ENCODE results near the gene GMPR. TPM values are rescaled to one million over a fixed set of nuclear protein-coding genes. Genes with fewer than 3 reads are reported as not detected.

The GMPR gene
- total RNA-seq, 2 experiments from 2014 or later: not detected

GRCh38 chr6:16320533-16321340 is 82.3 kb downstream of the GMPR start:
- Histone ChIP-seq H3K4me3 (ENCODE audit: low read depth, low read length, poor library complexity, severe bottlenecking) (no peak overlapping the region), H3K4me2 (ENCODE audit: low read length) (0 out of 2 replicates have a peak overlapping the region, but pooled peaks have one; percentile 28), H3K36me3 (ENCODE audit: insufficient read depth, low read length) (no peaks in the 10 kb centered on the region), H3K9me3 (ENCODE audit: low read length) (no peaks in the 10 kb centered on the region), H3K79me2 (ENCODE audit: insufficient read depth, low read depth, low read length) (no peaks in the 10 kb centered on the region), H3K27ac (ENCODE audit: low read depth, low read length, poor library complexity, severe bottlenecking) (no peak overlapping the region), H4K20me1 (ENCODE audit: insufficient read depth, low read length) (no peaks in the 10 kb centered on the region), H3K4me1 (ENCODE audit: insufficient read depth, low read length, poor library complexity, severe bottlenecking) (peaks cover 6% of the 10 kb centered on the region), H3K9me2 (ENCODE audit: insufficient read depth, low read length) (no peaks in the 10 kb centered on the region), H2AFZ (ENCODE audit: low read length) (peak overlapping the region; percentile 58; the same call in 1 of the 2 replicates)
- CTCF ChIA-PET (ENCODE audit: unreplicated experiment): no interaction called here
- TF ChIP-seq EZH2phosphoT487 (IDR thresholded peaks at IDR 0.05; ENCODE audit: borderline replicate concordance, low read depth, low read length) (no peak), CTCF (conservative IDR thresholded peaks at IDR 0.05; ENCODE audit: low read length) (no peak)
- no TSS peak for BruUV-seq (replicated peaks)
- no peak for DNase-seq (ENCODE audit: low spot score)
- intact Hi-C loops (cut with micrococcal nuclease; ENCODE audit: unreplicated experiment): no loop called here
- POLR2A ChIA-PET: no interaction called here

GRCh38 chr6:16321341-16321710 is 82.9 kb downstream of the GMPR start:
- Histone ChIP-seq H3K4me2 (ENCODE audit: low read length) (no peak overlapping the region), H3K9me2 (ENCODE audit: insufficient read depth, low read length) (no peaks in the 10 kb centered on the region), H2AFZ (ENCODE audit: low read length) (no peak overlapping the region), H3K4me3 (ENCODE audit: low read depth, low read length, poor library complexity, severe bottlenecking) (no peak overlapping the region), H3K36me3 (ENCODE audit: insufficient read depth, low read length) (no peaks in the 10 kb centered on the region), H4K20me1 (ENCODE audit: insufficient read depth, low read length) (no peaks in the 10 kb centered on the region), H3K27ac (ENCODE audit: low read depth, low read length, poor library complexity, severe bottlenecking) (no peak overlapping the region), H3K4me1 (ENCODE audit: insufficient read depth, low read length, poor library complexity, severe bottlenecking) (peaks cover 6% of the 10 kb centered on the region), H3K9me3 (ENCODE audit: low read length) (no peaks in the 10 kb centered on the region), H3K79me2 (ENCODE audit: insufficient read depth, low read depth, low read length) (no peaks in the 10 kb centered on the region)
- intact Hi-C loops (cut with micrococcal nuclease; ENCODE audit: unreplicated experiment): no loop called here
- ChIA-PET CTCF (ENCODE audit: unreplicated experiment) (no interaction called here), POLR2A (no interaction called here)
- TF ChIP-seq EZH2phosphoT487 (IDR thresholded peaks at IDR 0.05; ENCODE audit: borderline replicate concordance, low read depth, low read length): no peak
- no peak for TF ChIP-seq CTCF (conservative IDR thresholded peaks at IDR 0.05; ENCODE audit: low read length)
- no peak for DNase-seq (ENCODE audit: low spot score)
- BruUV-seq (replicated peaks): no TSS peak

- H3K36me3 ChIP-seq (ENCODE audit: insufficient read depth, low read length): no peaks in the 10 kb centered on the region
- H4K20me1 ChIP-seq (ENCODE audit: insufficient read depth, low read length): no peaks in the 10 kb centered on the region
- no peak overlapping the region for H2AFZ ChIP-seq (ENCODE audit: low read length)
- DNase-seq (ENCODE audit: low spot score): no peak
- BruUV-seq (replicated peaks): no TSS peak
- H3K9me3 ChIP-seq (ENCODE audit: low read length): no peaks in the 10 kb centered on the region
- no peak for TF ChIP-seq EZH2phosphoT487 (IDR thresholded peaks at IDR 0.05; ENCODE audit: borderline replicate concordance, low read depth, low read length)
- TF ChIP-seq CTCF (conservative IDR thresholded peaks at IDR 0.05; ENCODE audit: low read length): no peak
- H3K4me2 ChIP-seq (ENCODE audit: low read length): no peak overlapping the region
- H3K27ac ChIP-seq (ENCODE audit: low read depth, low read length, poor library complexity, severe bottlenecking): no peak overlapping the region
- ChIA-PET CTCF (ENCODE audit: unreplicated experiment) (no interaction called here), POLR2A (interaction anchor here (0.6 kb wide), 2 partner anchors 298 to 657 kb away, joined by 3 read pairs; no protein-coding TSS in a partner anchor)
- H3K4me3 ChIP-seq (ENCODE audit: low read depth, low read length, poor library complexity, severe bottlenecking): no peak overlapping the region
- H3K4me1 ChIP-seq (ENCODE audit: insufficient read depth, low read length, poor library complexity, severe bottlenecking): peaks cover 5% of the 10 kb centered on the region
- H3K9me2 ChIP-seq (ENCODE audit: insufficient read depth, low read length): no peaks in the 10 kb centered on the region
- intact Hi-C loops (cut with micrococcal nuclease; ENCODE audit: unreplicated experiment): no loop called here
- no peaks in the 10 kb centered on the region for H3K79me2 ChIP-seq (ENCODE audit: insufficient read depth, low read depth, low read length)
Observed at GRCh38 chr6:16321826-16322225, 83.4 kb downstream of the GMPR start.

Data from OCI-LY7 (cell line).